PC-9 (cell line): ENCODE measurements around the gene LIMS1. TPM values are rescaled to one million over a fixed set of nuclear protein-coding genes. Genes with fewer than 3 reads are reported as not detected.

Experiments used
- BruUV-seq: library from RNA; stranded (reverse); fragments of 400-500 nt; replicated peaks from 2 replicates; lab custom pipeline; 2021; lab: Mats Ljungman, UMichigan
- CTCF ChIA-PET: fragments of 300-600 bp; sonication (Branson Sonifier 250); formaldehyde crosslinking; loops from one replicate; lab custom pipeline; 2022; ENCODE audit warnings: antibody characterized with exemption; lab: Charles Lee
- POLR2A ChIA-PET: fragments of 300-600 bp; sonication (Branson Sonifier 250); formaldehyde crosslinking; loops from one replicate; lab custom pipeline; 2022; ENCODE audit warnings: antibody characterized with exemption; ENCODE audit not compliant: unreplicated experiment; lab: Charles Lee
- DNase-seq, 2 experiments: peaks; one replicate each; pipeline versions ENCODE4 v3.0.0 to v3.0.0-alpha.2; 2015 to 2022; ENCODE audit warnings: mixed read lengths in 1 of 2
- H2AFZ ChIP-seq: fragments of 200-600 bp; sonication (generic); 2 replicates; pipeline ENCODE4 v1.8.1; 2017; ENCODE audit warnings: antibody characterized with exemption
- H3F3A ChIP-seq: fragments of 200-600 bp; sonication (generic); 2 replicates; pipeline ENCODE4 v1.8.1; 2017; ENCODE audit warnings: antibody characterized with exemption, mild to moderate bottlenecking, low read depth; ENCODE audit not compliant: insufficient read depth
- H3K27ac ChIP-seq: fragments of 200-600 bp; sonication (generic); 2 replicates; pipeline ENCODE4 v1.6.1; 2016; ENCODE audit warnings: mixed run types
- H3K27me3 ChIP-seq: fragments of 200-600 bp; sonication (generic); 2 replicates; pipeline ENCODE4 v1.6.1; 2016; ENCODE audit warnings: low read depth, mixed run types; ENCODE audit not compliant: insufficient read depth
- H3K36me3 ChIP-seq: fragments of 200-600 bp; sonication (generic); 2 replicates; pipeline ENCODE4 v1.6.1; 2016; ENCODE audit warnings: low read depth, mixed run types
- H3K4me1 ChIP-seq: fragments of 200-600 bp; sonication (generic); replicated peaks from 2 replicates; pipeline ENCODE4 v1.6.1; 2016; ENCODE audit warnings: mixed run types; ENCODE audit not compliant: insufficient read depth
- H3K4me2 ChIP-seq: fragments of 200-600 bp; sonication (generic); 2 replicates; pipeline ENCODE4 v1.6.1; 2017; ENCODE audit warnings: mixed run types
- H3K4me3 ChIP-seq: fragments of 200-600 bp; sonication (generic); 2 replicates; pipeline ENCODE4 v1.6.1; 2016; ENCODE audit warnings: mixed run types
- H3K79me2 ChIP-seq: fragments of 200-600 bp; sonication (generic); 2 replicates; pipeline ENCODE4 v1.6.1; 2017; ENCODE audit warnings: low read depth, mixed run types
- H3K9me2 ChIP-seq: fragments of 200-600 bp; sonication (generic); 2 replicates; pipeline ENCODE4 v1.8.1; 2017; ENCODE audit warnings: mild to moderate bottlenecking; ENCODE audit not compliant: insufficient read depth
- H3K9me3 ChIP-seq: fragments of 200-600 bp; sonication (generic); 2 replicates; pipeline ENCODE4 v1.8.1; 2016; ENCODE audit warnings: low read depth; ENCODE audit not compliant: insufficient read depth
- H4K20me1 ChIP-seq: fragments of 200-600 bp; sonication (generic); 2 replicates; pipeline ENCODE4 v1.8.1; 2017; ENCODE audit not compliant: insufficient read depth
- CTCF ChIP-seq: fragments of 200-600 bp; sonication (generic); conservative IDR thresholded peaks from 2 replicates; pipeline ENCODE4 v1.6.1; 2017; ENCODE audit warnings: mixed run types, antibody characterized with exemption, mild to moderate bottlenecking, moderate library complexity
- EZH2 ChIP-seq: fragments of 200-600 bp; sonication (generic); IDR thresholded peaks from 2 replicates; pipeline ENCODE4 v1.8.0; 2017; ENCODE audit warnings: antibody characterized with exemption, low read depth
- intact Hi-C: fragments of 100-400 bp; cut with micrococcal nuclease; formaldehyde crosslinking; loops from one replicate; pipeline ENCODE4 v1.10.0; 2022; ENCODE audit not compliant: unreplicated experiment
- total RNA-seq: library from RNA; stranded (reverse); gene quantifications from 2 replicates; pipeline ENCODE4 v1.2.3, GENCODE V29; 2021

Gene LIMS1
- total RNA-seq, 1 experiment from 2014 or later: 61.6 TPM

- Histone ChIP-seq H3K27ac (no peak overlapping the region), H3K36me3 (no peaks in the 10 kb centered on the region), H3K27me3 (no peaks in the 10 kb centered on the region), H3K9me2 (no peaks in the 10 kb centered on the region), H3K4me3 (no peak overlapping the region), H4K20me1 (no peaks in the 10 kb centered on the region), H3K4me2 (no peak overlapping the region), H3K4me1 (peaks cover under 1% of the 10 kb centered on the region; the same call in 1 of the 2 replicates), H3F3A (no peaks in the 10 kb centered on the region), H3K79me2 (peaks cover 11% of the 10 kb centered on the region; the same call in 1 of the 2 replicates), H2AFZ (no peak overlapping the region), H3K9me3 (no peaks in the 10 kb centered on the region)
- intact Hi-C loops: no loop called here
- no peak for TF ChIP-seq CTCF
- no peak for TF ChIP-seq EZH2
- no peak for DNase-seq
- ChIA-PET CTCF (no interaction called here), POLR2A (interaction anchor here (0.6 kb wide), 1 partner anchor 175 kb away, joined by 3 read pairs; no protein-coding TSS in a partner anchor)
- no TSS peak for BruUV-seq
Observed at GRCh38 chr2:108565778-108566375, 31.6 kb downstream of the LIMS1 start.

GRCh38 chr2:108570416-108570815 is 36.1 kb downstream of the LIMS1 start:
- no peaks in the 10 kb centered on the region for H3F3A ChIP-seq
- no peaks in the 10 kb centered on the region; the same call in 1 of the 2 replicates for H4K20me1 ChIP-seq
- H3K27ac ChIP-seq: no peak overlapping the region
- no peaks in the 10 kb centered on the region for H3K27me3 ChIP-seq
- peaks cover 6% of the 10 kb centered on the region; the same call in 1 of the 2 replicates for H3K4me1 ChIP-seq
- no peak overlapping the region for H2AFZ ChIP-seq
- TF ChIP-seq EZH2 (no peak), CTCF (no peak)
- peaks cover 29% of the 10 kb centered on the region for H3K79me2 ChIP-seq
- no peak overlapping the region for H3K4me3 ChIP-seq
- H3K9me3 ChIP-seq: no peaks in the 10 kb centered on the region
- intact Hi-C loops: no loop called here
- ChIA-PET POLR2A (no interaction called here), CTCF (no interaction called here)
- no TSS peak for BruUV-seq
- H3K4me2 ChIP-seq: no peak overlapping the region
- no peaks in the 10 kb centered on the region for H3K36me3 ChIP-seq
- no peaks in the 10 kb centered on the region for H3K9me2 ChIP-seq
- no peak for DNase-seq

- Histone ChIP-seq H4K20me1 (no peaks in the 10 kb centered on the region; the same call in 1 of the 2 replicates), H3K4me2 (no peak overlapping the region), H3K4me3 (no peak overlapping the region), H2AFZ (no peak overlapping the region), H3K79me2 (peaks cover 29% of the 10 kb centered on the region), H3K27me3 (no peaks in the 10 kb centered on the region), H3K9me3 (no peaks in the 10 kb centered on the region), H3K9me2 (no peaks in the 10 kb centered on the region), H3F3A (no peaks in the 10 kb centered on the region), H3K27ac (no peak overlapping the region), H3K4me1 (peaks cover 6% of the 10 kb centered on the region; the same call in 1 of the 2 replicates), H3K36me3 (no peaks in the 10 kb centered on the region)
- ChIA-PET CTCF (no interaction called here), POLR2A (no interaction called here)
- no TSS peak for BruUV-seq
- TF ChIP-seq CTCF: no peak
- no peak for TF ChIP-seq EZH2
- intact Hi-C loops: no loop called here
- DNase-seq: no peak
Observed at GRCh38 chr2:108571286-108571685, 37.0 kb downstream of the LIMS1 start.
